ENCODE results near the gene GRIK4. TPM values are rescaled to one million over a fixed set of nuclear protein-coding genes. Genes with fewer than 3 reads are reported as not detected.
A peak's percentile ranks its signal among the peaks of the same experiment; 100 is the strongest.

Gene GRIK4
- total and polyA plus RNA-seq, 9 of the 15 experiments (the other 6 are each of a cell fraction or from before 2014, with no cell fraction given): not detected

DNA sequence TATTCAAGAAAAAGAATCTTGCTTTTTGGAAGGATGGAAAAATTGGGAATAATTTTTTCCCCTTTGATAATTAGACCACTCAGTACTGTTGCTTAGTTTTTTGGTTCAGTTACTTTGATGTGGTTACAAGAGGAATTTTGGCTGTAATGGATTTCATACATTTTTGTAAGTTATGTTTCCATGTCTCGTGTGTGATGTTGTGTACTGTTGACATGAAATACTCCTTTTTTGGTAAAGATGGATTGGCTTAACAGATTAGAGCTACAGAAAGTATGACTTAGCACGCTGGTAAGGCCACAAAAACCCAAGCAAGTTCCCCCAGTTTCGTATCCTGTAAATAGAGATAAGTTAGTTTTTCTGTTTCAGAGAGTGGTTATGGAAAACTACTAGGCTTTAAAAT lies 524.2 kb downstream of the GRIK4 start:
- in situ Hi-C loops (cut with MboI): no loop called here
- Histone ChIP-seq H3K9ac (ENCODE audit: insufficient read depth in 1 of 2, low read depth in 2 of 2, low read length in 2 of 2) (no peak overlapping the region), H2AFZ (ENCODE audit: low read depth, low read length) (no peak overlapping the region), H3K9me1 (ENCODE audit: control insufficient read depth, insufficient read depth, low read length) (no peaks in the 10 kb centered on the region), H3K9me3 (replicated peaks; ENCODE audit: control insufficient read depth, insufficient read depth, low read depth, low read length) (no peaks in the 10 kb centered on the region), H3K79me2 (ENCODE audit: control insufficient read depth, insufficient read depth, low read length) (no peaks in the 10 kb centered on the region), H3K4me2 (ENCODE audit: insufficient read depth, low read length) (no peak overlapping the region), H4K20me1 (replicated peaks; ENCODE audit: control insufficient read depth, insufficient read depth, low read length) (no peaks in the 10 kb centered on the region), H3K4me3 (no peak overlapping the region), H3K36me3 (ENCODE audit: control insufficient read depth, insufficient read depth, low read length) (no peaks in the 10 kb centered on the region), H3K27me3 (ENCODE audit: control insufficient read depth in 2 of 2, insufficient read depth in 2 of 2, low read length in 2 of 2) (no peaks in the 10 kb centered on the region), H3K27ac (ENCODE audit: extremely low read depth, low read depth, low read length) (no peak overlapping the region), H3K4me1 (replicated peaks in 1 of 2; ENCODE audit: control insufficient read depth in 2 of 2, insufficient read depth in 2 of 2, low read length in 2 of 2) (no peaks in the 10 kb centered on the region)
- DNase-seq (ENCODE audit: extremely low read depth in 1 of 4, low spot score in 3 of 4) (no peak), FAIRE-seq (no peak), ATAC-seq (no peak)
- CTCF ChIA-PET (ENCODE audit: low intra/inter-chr PET ratio): interaction anchor here (0.6 kb wide), 1 partner anchor 318 kb away, joined by 4 read pairs; no protein-coding TSS in a partner anchor
- POLR2A ChIA-PET: interaction anchor here (0.7 kb wide), 1 partner anchor 425 kb away, joined by 3 read pairs; no protein-coding TSS in a partner anchor
- no TSS peak for BruUV-seq (replicated peaks)
- 0% methylated on average over 3 of the region's 3 CpGs for WGBS (ENCODE audit: insufficient coverage, low coverage, missing lambda C conversion rate)
- intact Hi-C loops (cut with micrococcal nuclease): no loop called here
- TF ChIP-seq, protein P1, sequence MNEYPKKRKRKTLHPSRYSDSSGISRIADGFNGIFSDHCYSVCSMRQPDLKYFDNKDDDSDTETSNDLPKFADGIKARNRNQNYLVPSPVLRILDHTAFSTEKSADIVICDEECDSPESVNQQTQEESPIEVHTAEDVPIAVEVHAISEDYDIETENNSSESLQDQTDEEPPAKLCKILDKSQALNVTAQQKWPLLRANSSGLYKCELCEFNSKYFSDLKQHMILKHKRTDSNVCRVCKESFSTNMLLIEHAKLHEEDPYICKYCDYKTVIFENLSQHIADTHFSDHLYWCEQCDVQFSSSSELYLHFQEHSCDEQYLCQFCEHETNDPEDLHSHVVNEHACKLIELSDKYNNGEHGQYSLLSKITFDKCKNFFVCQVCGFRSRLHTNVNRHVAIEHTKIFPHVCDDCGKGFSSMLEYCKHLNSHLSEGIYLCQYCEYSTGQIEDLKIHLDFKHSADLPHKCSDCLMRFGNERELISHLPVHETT (CRISPR knock-in tag; conservative IDR thresholded peaks at IDR 0.05 in 1 of 2, IDR thresholded peaks at IDR 0.05 in 1 of 2): peak in 1 of 2 experiments; percentile 30; a peak in 1 of 4 replicates
- TF ChIP-seq PRMT5 (CRISPR knock-in tag; IDR thresholded peaks at IDR 0.05) (no peak), SMARCB1 (IDR thresholded peaks at IDR 0.05; ENCODE audit: insufficient read length, low read depth) (no peak), ERF (CRISPR knock-in tag; IDR thresholded peaks at IDR 0.05) (no peak), MECOM (CRISPR knock-in tag; IDR thresholded peaks at IDR 0.05) (no peak), ZNF586 (CRISPR knock-in tag; conservative IDR thresholded peaks at IDR 0.05) (no peak), ZNF146 (CRISPR knock-in tag; IDR thresholded peaks at IDR 0.05; ENCODE audit: unreplicated experiment) (no peak), MEIS2 (IDR thresholded peaks at IDR 0.05; ENCODE audit: partially characterized antibody) (peak; percentile 24)
- TF ChIP-seq, protein P2, sequence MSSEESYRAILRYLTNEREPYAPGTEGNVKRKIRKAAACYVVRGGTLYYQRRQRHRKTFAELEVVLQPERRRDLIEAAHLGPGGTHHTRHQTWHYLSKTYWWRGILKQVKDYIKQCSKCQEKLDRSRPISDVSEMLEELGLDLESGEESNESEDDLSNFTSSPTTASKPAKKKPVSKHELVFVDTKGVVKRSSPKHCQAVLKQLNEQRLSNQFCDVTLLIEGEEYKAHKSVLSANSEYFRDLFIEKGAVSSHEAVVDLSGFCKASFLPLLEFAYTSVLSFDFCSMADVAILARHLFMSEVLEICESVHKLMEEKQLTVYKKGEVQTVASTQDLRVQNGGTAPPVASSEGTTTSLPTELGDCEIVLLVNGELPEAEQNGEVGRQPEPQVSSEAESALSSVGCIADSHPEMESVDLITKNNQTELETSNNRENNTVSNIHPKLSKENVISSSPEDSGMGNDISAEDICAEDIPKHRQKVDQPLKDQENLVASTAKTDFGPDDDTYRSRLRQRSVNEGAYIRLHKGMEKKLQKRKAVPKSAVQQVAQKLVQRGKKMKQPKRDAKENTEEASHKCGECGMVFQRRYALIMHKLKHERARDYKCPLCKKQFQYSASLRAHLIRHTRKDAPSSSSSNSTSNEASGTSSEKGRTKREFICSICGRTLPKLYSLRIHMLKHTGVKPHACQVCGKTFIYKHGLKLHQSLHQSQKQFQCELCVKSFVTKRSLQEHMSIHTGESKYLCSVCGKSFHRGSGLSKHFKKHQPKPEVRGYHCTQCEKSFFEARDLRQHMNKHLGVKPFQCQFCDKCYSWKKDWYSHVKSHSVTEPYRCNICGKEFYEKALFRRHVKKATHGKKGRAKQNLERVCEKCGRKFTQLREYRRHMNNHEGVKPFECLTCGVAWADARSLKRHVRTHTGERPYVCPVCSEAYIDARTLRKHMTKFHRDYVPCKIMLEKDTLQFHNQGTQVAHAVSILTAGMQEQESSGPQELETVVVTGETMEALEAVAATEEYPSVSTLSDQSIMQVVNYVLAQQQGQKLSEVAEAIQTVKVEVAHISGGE (CRISPR knock-in tag; IDR thresholded peaks at IDR 0.05): no peak
- TF ChIP-seq, protein P3, sequence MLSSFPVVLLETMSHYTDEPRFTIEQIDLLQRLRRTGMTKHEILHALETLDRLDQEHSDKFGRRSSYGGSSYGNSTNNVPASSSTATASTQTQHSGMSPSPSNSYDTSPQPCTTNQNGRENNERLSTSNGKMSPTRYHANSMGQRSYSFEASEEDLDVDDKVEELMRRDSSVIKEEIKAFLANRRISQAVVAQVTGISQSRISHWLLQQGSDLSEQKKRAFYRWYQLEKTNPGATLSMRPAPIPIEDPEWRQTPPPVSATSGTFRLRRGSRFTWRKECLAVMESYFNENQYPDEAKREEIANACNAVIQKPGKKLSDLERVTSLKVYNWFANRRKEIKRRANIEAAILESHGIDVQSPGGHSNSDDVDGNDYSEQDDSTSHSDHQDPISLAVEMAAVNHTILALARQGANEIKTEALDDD (IDR thresholded peaks at IDR 0.05): 0 out of 2 replicates have a peak, but pooled peaks have one; percentile 25
- TF ChIP-seq, protein P4, sequence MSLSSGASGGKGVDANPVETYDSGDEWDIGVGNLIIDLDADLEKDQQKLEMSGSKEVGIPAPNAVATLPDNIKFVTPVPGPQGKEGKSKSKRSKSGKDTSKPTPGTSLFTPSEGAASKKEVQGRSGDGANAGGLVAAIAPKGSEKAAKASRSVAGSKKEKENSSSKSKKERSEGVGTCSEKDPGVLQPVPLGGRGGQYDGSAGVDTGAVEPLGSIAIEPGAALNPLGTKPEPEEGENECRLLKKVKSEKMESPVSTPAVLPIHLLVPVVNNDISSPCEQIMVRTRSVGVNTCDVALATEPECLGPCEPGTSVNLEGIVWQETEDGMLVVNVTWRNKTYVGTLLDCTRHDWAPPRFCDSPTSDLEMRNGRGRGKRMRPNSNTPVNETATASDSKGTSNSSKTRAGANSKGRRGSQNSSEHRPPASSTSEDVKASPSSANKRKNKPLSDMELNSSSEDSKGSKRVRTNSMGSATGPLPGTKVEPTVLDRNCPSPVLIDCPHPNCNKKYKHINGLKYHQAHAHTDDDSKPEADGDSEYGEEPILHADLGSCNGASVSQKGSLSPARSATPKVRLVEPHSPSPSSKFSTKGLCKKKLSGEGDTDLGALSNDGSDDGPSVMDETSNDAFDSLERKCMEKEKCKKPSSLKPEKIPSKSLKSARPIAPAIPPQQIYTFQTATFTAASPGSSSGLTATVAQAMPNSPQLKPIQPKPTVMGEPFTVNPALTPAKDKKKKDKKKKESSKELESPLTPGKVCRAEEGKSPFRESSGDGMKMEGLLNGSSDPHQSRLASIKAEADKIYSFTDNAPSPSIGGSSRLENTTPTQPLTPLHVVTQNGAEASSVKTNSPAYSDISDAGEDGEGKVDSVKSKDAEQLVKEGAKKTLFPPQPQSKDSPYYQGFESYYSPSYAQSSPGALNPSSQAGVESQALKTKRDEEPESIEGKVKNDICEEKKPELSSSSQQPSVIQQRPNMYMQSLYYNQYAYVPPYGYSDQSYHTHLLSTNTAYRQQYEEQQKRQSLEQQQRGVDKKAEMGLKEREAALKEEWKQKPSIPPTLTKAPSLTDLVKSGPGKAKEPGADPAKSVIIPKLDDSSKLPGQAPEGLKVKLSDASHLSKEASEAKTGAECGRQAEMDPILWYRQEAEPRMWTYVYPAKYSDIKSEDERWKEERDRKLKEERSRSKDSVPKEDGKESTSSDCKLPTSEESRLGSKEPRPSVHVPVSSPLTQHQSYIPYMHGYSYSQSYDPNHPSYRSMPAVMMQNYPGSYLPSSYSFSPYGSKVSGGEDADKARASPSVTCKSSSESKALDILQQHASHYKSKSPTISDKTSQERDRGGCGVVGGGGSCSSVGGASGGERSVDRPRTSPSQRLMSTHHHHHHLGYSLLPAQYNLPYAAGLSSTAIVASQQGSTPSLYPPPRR (CRISPR knock-in tag; IDR thresholded peaks at IDR 0.05; ENCODE audit: borderline replicate concordance): no peak

All from K562 (cell line).